CD4-positive, alpha-beta T cell treated with Interferon alpha-2 for 1 hour (primary cell): ENCODE measurements around the gene PLEKHH3.
"Not testable (repeated sequence)": the region's sequence is repeated elsewhere in the genome, so short reads cannot be mapped to it uniquely, and the experiment has no call there.

Experiments
- DNase-seq, 2 donors: peaks; one replicate each; pipeline ENCODE4 v3.0.0-alpha.2; 2020 to 2022

Gene PLEKHH3

GRCh38 chr17:42669977-42670788 is 6.6 kb downstream of the PLEKHH3 start:
- peak; percentile 44 to 62 for DNase-seq

- DNase-seq: no peak
Measured at GRCh38 chr17:42669705-42669976, 7.2 kb downstream of the PLEKHH3 start.

GRCh38 chr17:42667088-42667951 is 9.5 kb downstream of the PLEKHH3 start:
- no peak for DNase-seq

- not testable (repeated sequence) for DNase-seq
Measured at GRCh38 chr17:42666126-42666525, 10.7 kb downstream of the PLEKHH3 start.

- no peak for DNase-seq
Measured at GRCh38 chr17:42665581-42666001, 11.2 kb downstream of the PLEKHH3 start.

GRCh38 chr17:42660692-42661345 is 16.0 kb downstream of the PLEKHH3 start:
- DNase-seq: no peak

- not testable (repeated sequence) for DNase-seq
Measured at GRCh38 chr17:42659932-42660274, 16.9 kb downstream of the PLEKHH3 start.

- peak; percentile 70 to 83 for DNase-seq
Measured at GRCh38 chr17:42659079-42659931, 17.5 kb downstream of the PLEKHH3 start, which contains the start of gene TUBG2. Gene TUBG2 (plus strand): TSS chr17:42659284. CDS start chr17:42659504, 220 bp downstream.

GRCh38 chr17:42657824-42658588 is 18.8 kb downstream of the PLEKHH3 start:
- no peak for DNase-seq

- no peak for DNase-seq
Measured at GRCh38 chr17:42655528-42655927, 21.3 kb downstream of the PLEKHH3 start.

- no peak for DNase-seq
Measured at GRCh38 chr17:42653179-42654124, 23.3 kb downstream of the PLEKHH3 start.

- DNase-seq: no peak
Measured at GRCh38 chr17:42651392-42651791, 25.4 kb downstream of the PLEKHH3 start.

GRCh38 chr17:42647778-42648177 is 29.0 kb downstream of the PLEKHH3 start:
- no peak for DNase-seq

- no peak for DNase-seq
Measured at GRCh38 chr17:42642336-42642735, 34.5 kb downstream of the PLEKHH3 start.

- no peak for DNase-seq
Measured at GRCh38 chr17:42640121-42640520, 36.7 kb downstream of the PLEKHH3 start.

- no peak for DNase-seq
Measured at GRCh38 chr17:42639525-42640113, 37.2 kb downstream of the PLEKHH3 start.

GRCh38 chr17:42632949-42633444 is 43.8 kb downstream of the PLEKHH3 start:
- DNase-seq: no peak

- DNase-seq: no peak
Measured at GRCh38 chr17:42629411-42630009, 47.3 kb downstream of the PLEKHH3 start.

- not testable (repeated sequence) for DNase-seq
Measured at GRCh38 chr17:42627032-42627764, 49.6 kb downstream of the PLEKHH3 start.
